Measurements from ENCODE around the gene DERA. TPM values are rescaled to one million over a fixed set of nuclear protein-coding genes. Genes with fewer than 3 reads are reported as not detected.

Gene DERA
- total RNA-seq, 3 donors from 2014 or later: 6.8 to 10.4 (median 7.0) TPM

DNA sequence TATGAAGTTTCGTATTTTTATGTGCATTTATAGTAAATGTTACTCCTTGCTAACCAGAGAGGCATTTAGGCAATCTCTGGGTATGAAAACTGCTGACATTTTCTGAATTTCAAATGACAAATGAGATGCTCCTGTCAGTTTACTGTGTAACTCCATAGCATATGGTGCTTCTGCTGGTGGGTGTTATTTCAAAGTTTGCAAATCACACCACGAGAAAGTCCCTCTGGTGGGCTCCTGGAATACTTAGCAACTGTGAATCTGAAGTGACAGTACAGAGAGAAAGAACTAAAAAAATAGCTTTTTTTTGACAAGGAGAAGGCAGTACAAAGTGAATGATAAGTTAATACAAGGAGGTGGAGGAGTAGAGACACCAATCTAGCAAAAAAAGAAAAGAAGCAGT is 161.5 kb downstream of the DERA start:
- DNase-seq: no peak
- ATAC-seq: no peak
- no peak overlapping the region for H3K4me3 Mint-ChIP-seq
- H3K4me1 Mint-ChIP-seq (ENCODE audit: low read depth): no peaks in the 10 kb centered on the region
- no peaks in the 10 kb centered on the region for H3K9me3 Mint-ChIP-seq
- H3K27me3 Mint-ChIP-seq (ENCODE audit: low read depth): peaks cover 14% of the 10 kb centered on the region
- no peaks in the 10 kb centered on the region for H3K36me3 Mint-ChIP-seq (ENCODE audit: insufficient read depth)

DNA sequence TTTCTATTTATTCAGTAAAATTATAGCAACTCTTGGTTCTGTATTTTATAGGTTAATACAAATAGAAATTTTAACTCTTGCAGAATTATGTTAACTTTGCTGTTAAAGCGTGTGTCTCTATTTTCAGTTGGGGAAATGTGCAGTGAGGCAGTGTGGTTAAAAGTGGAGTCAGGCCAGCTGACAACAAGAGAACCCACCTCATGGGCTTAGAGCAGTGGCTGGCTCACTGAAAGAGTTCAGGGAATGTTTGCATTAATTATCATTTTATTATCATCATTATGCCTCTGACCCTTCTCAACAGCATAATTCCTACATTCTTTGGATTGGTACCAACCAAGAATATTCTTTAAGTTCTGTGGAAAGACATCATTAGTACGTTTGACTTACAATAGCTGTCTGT is 163.8 kb downstream of the DERA start:
- no peaks in the 10 kb centered on the region for H3K36me3 Mint-ChIP-seq (ENCODE audit: insufficient read depth)
- no peaks in the 10 kb centered on the region for H3K9me3 Mint-ChIP-seq
- H3K27me3 Mint-ChIP-seq (ENCODE audit: low read depth): peaks cover 12% of the 10 kb centered on the region
- no peaks in the 10 kb centered on the region for H3K4me1 Mint-ChIP-seq (ENCODE audit: low read depth)
- H3K4me3 Mint-ChIP-seq: no peak overlapping the region
- ATAC-seq: no peak
- no peak for DNase-seq

GRCh38 chr12:16075887-16076286 is 164.8 kb downstream of the DERA start:
- H3K36me3 Mint-ChIP-seq (ENCODE audit: insufficient read depth): no peaks in the 10 kb centered on the region
- no peak for DNase-seq
- no peak overlapping the region for H3K4me3 Mint-ChIP-seq
- H3K9me3 Mint-ChIP-seq: no peaks in the 10 kb centered on the region
- H3K4me1 Mint-ChIP-seq (ENCODE audit: low read depth): no peaks in the 10 kb centered on the region
- ATAC-seq: no peak
- H3K27me3 Mint-ChIP-seq (ENCODE audit: low read depth): peaks cover 10% of the 10 kb centered on the region

DNA sequence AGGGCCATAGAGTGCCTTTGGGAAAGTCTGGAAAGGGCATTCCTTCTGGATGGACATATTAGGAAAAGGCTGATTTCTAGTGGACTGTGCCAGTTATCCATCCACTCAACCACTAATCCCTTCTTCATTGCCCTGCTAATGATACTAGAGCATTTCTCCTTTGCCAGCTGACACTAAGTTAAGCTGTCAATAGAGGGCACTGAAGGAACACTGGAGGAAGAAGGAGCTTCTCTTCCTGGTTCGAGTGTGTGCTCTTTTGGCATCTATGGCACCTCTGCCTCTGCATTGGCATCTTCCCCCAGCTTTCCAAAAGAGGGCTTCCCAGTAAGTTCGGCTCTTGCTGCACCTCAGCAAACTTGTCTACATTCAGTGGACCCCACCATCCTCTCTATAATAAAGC is 165.4 kb downstream of the DERA start:
- DNase-seq: no peak
- peaks cover 4% of the 10 kb centered on the region for H3K27me3 Mint-ChIP-seq (ENCODE audit: low read depth)
- H3K9me3 Mint-ChIP-seq: no peaks in the 10 kb centered on the region
- no peak for ATAC-seq
- H3K36me3 Mint-ChIP-seq (ENCODE audit: insufficient read depth): no peaks in the 10 kb centered on the region
- no peak overlapping the region for H3K4me3 Mint-ChIP-seq
- H3K4me1 Mint-ChIP-seq (ENCODE audit: low read depth): no peaks in the 10 kb centered on the region

- peaks cover 2% of the 10 kb centered on the region for H3K27me3 Mint-ChIP-seq (ENCODE audit: low read depth)
- H3K36me3 Mint-ChIP-seq (ENCODE audit: insufficient read depth): no peaks in the 10 kb centered on the region
- H3K9me3 Mint-ChIP-seq: no peaks in the 10 kb centered on the region
- ATAC-seq (no peak), DNase-seq (no peak)
- H3K4me1 Mint-ChIP-seq (ENCODE audit: low read depth): no peaks in the 10 kb centered on the region
- H3K4me3 Mint-ChIP-seq: no peak overlapping the region
Measured at GRCh38 chr12:16076970-16077522, 165.9 kb downstream of the DERA start.

GRCh38 chr12:16086462-16086861 is 175.3 kb downstream of the DERA start:
- ATAC-seq (no peak), DNase-seq (no peak)
- Mint-ChIP-seq H3K4me3 (no peak overlapping the region), H3K36me3 (ENCODE audit: insufficient read depth) (no peaks in the 10 kb centered on the region), H3K9me3 (no peaks in the 10 kb centered on the region), H3K27me3 (ENCODE audit: low read depth) (no peaks in the 10 kb centered on the region), H3K4me1 (ENCODE audit: low read depth) (no peaks in the 10 kb centered on the region)

DNA sequence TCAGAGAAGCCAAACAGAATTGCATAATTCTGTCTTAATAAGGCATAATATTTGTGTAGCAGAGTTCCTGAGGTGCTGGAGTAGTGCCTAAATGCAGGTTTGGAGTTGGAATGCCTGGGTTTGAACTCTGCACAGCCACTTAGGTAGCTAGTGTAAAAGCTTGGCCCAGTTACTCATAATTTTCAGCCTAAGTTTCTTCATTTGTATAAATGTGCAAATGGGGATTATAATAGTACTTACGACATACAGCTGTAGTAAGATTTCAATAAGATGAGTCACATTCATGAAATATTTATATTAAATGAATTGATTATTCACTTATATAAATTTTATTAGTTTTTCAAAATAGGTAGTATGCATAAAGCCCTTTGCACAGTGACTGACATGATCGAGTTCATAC is 175.8 kb downstream of the DERA start:
- Mint-ChIP-seq H3K4me3 (no peak overlapping the region), H3K9me3 (no peaks in the 10 kb centered on the region), H3K4me1 (ENCODE audit: low read depth) (no peaks in the 10 kb centered on the region), H3K27me3 (ENCODE audit: low read depth) (no peaks in the 10 kb centered on the region), H3K36me3 (ENCODE audit: insufficient read depth) (no peaks in the 10 kb centered on the region)
- no peak for ATAC-seq
- no peak for DNase-seq

Other genes starting within 250 kb of the DERA start
- 1 to 10 TPM in 1 of 3 donors, under 1 TPM in 2; 0.73 to 1.4 (median 0.95) TPM for gene EPS8, start 121.9 kb upstream of the DERA start, total RNA-seq
- 100 to 1,000 TPM; 209 to 233 (median 217) TPM for gene STRAP, start 28.9 kb upstream of the DERA start, total RNA-seq

Data from activated T-cell treated with anti-CD3 and anti-CD28 coated beads, Interleukin-2, amount 50 U/mL, for 4 hours (primary cell).